Gastroesophageal sphincter (tissue), 4 donors: ENCODE data around the gene CARMIL3. TPM values are rescaled to one million over a fixed set of nuclear protein-coding genes. Genes with fewer than 3 reads are reported as not detected.

Experiments
- ATAC-seq: fragments of 150-250 bp; one replicate; pipeline ENCODE4 v1.9.1; 2016; ENCODE audit warnings: mild to moderate bottlenecking, moderate library complexity
- H3K27ac ChIP-seq, 4 donors: fragments of 200-600 bp; sonication (generic) in 3 of 4; 1 replicate in 3 of 4; 2 replicates in 1 of 4; pipeline ENCODE4 v1.5.1; 2016 to 2019
- H3K27me3 ChIP-seq: fragments of 200-600 bp; sonication (generic); one replicate; pipeline ENCODE4 v1.5.1; 2019
- H3K36me3 ChIP-seq, 2 donors: fragments of 200-600 bp; sonication (generic); one replicate each; pipeline ENCODE4 v1.5.1; 2019; ENCODE audit warnings: control low read depth in 1 of 2
- H3K4me1 ChIP-seq, 3 donors: fragments of 200-600 bp; sonication (generic); 1 replicate in 2 of 3; 2 replicates in 1 of 3; pipeline ENCODE4 v1.5.1; 2016 to 2019; ENCODE audit warnings: control low read depth in 2 of 3
- H3K4me3 ChIP-seq, 2 donors: fragments of 200-600 bp; sonication (generic); one replicate each; pipeline ENCODE4 v1.5.1; 2019; ENCODE audit warnings: mild to moderate bottlenecking in 1 of 2, moderate library complexity in 1 of 2
- H3K9me3 ChIP-seq, 3 donors: fragments of 200-600 bp; sonication (generic); one replicate each; pipeline ENCODE4 v1.5.1; 2017 to 2019; ENCODE audit warnings: control low read depth in 2 of 3
- CTCF ChIP-seq, 4 experiments: fragments of 200-600 bp in 2 of 4; fragments of 450-650 bp in 2 of 4; sonication (generic) in 1 of 4; IDR thresholded peaks; one replicate each; pipeline ENCODE4 v1.5.1; 2017 to 2019; ENCODE audit warnings: antibody characterized with exemption in 4 of 4, mild to moderate bottlenecking in 2 of 4, moderate library complexity in 2 of 4
- EP300 ChIP-seq: sonication (generic); formaldehyde crosslinking; IDR thresholded peaks from one replicate; pipeline ENCODE4 v1.6.1; 2017; ENCODE audit warnings: antibody characterized with exemption, mild to moderate bottlenecking
- POLR2A ChIP-seq, 2 donors: fragments of 450-650 bp; IDR thresholded peaks; one replicate each; pipeline ENCODE4 v1.6.1; 2017; ENCODE audit warnings: antibody characterized with exemption in 2 of 2, mild to moderate bottlenecking in 2 of 2, moderate library complexity in 1 of 2
- POLR2AphosphoS5 ChIP-seq: sonication (generic); formaldehyde crosslinking; IDR thresholded peaks from one replicate; pipeline ENCODE4 v1.6.1; 2017; ENCODE audit warnings: antibody characterized with exemption
- WGBS, 2 donors: methylation state at CpG; one replicate each; pipeline ENCODE4 v1.1.5; 2018; ENCODE audit warnings: low coverage in 1 of 2; 5-methylcytosine and 5-hydroxymethylcytosine counted together
- total RNA-seq, 4 donors: library from RNA; depleted of rRNA; stranded (reverse); fragments of >200 nt; gene quantifications; one replicate each; pipeline ENCODE4 v1.1.0, GENCODE V29; 2016

Gene CARMIL3
- total RNA-seq, 4 donors from 2014 or later, result 0.12 to 0.47 (median 0.17) TPM; not detected in 1

GRCh38 chr14:24059841-24060388 lies 8.1 kb downstream of the CARMIL3 start:
- ATAC-seq, result no peak
- H3K27me3 ChIP-seq, result peaks cover 30% of the 10 kb centered on the region
- no peak overlapping the region for H3K4me3 ChIP-seq
- no peaks in the 10 kb centered on the region for H3K36me3 ChIP-seq
- WGBS, 2 donors, result no CpG with 5 or more reads among the region's 16 CpGs
- H3K9me3 ChIP-seq, result no peaks in the 10 kb centered on the region
- TF ChIP-seq EP300, result no peak
- TF ChIP-seq CTCF (IDR thresholded peaks at IDR 0.05), result no peak
- no peak for TF ChIP-seq POLR2AphosphoS5
- TF ChIP-seq POLR2A (IDR thresholded peaks at IDR 0.05), result no peak
- peaks cover 0 to 7% (median 0%) of the 10 kb centered on the region in 3 donors for H3K4me1 ChIP-seq
- H3K27ac ChIP-seq, result no peak overlapping the region

DNA sequence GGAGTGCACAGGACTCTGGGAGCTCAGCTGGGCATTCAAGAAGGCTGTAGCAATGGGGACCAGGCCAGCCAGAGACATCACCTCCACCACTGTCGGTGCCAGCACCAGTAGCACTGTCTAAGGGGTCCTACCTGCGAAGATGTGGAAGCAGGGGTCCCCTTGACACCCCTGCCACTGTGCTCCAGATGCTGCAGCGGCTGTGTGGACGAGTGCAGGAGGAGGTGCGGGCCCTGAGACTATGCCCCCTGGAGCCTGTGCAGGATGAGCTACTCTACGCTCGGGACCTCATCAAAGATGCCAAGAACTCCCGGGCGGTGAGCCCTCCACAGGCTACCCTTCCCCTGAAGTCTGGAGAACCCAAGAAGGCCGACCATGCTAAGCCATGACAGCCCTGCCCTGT lies 8.6 kb downstream of the CARMIL3 start:
- TF ChIP-seq POLR2AphosphoS5 (no peak), CTCF (IDR thresholded peaks at IDR 0.05) (no peak), POLR2A (IDR thresholded peaks at IDR 0.05) (no peak), EP300 (no peak)
- ATAC-seq, result no peak
- H3K4me3 ChIP-seq, result no peak overlapping the region
- H3K9me3 ChIP-seq, result no peaks in the 10 kb centered on the region
- WGBS, 2 donors, result 80 to 92% methylated on average over 1 to 2 of the region's 10 CpGs
- peaks cover 0 to 7% (median 0%) of the 10 kb centered on the region in 3 donors for H3K4me1 ChIP-seq
- peaks cover 25% of the 10 kb centered on the region for H3K27me3 ChIP-seq
- H3K36me3 ChIP-seq, result no peaks in the 10 kb centered on the region
- H3K27ac ChIP-seq, result no peak overlapping the region

GRCh38 chr14:24060984-24061913 lies 9.4 kb downstream of the CARMIL3 start:
- Histone ChIP-seq H3K27ac (no peak overlapping the region), H3K36me3 (no peaks in the 10 kb centered on the region), H3K4me1 (peaks cover 0 to 7% (median 0%) of the 10 kb centered on the region in 3 donors), H3K4me3 (no peak overlapping the region), H3K9me3 (no peaks in the 10 kb centered on the region), H3K27me3 (peaks cover 18% of the 10 kb centered on the region)
- TF ChIP-seq POLR2AphosphoS5 (no peak), CTCF (IDR thresholded peaks at IDR 0.05) (no peak), EP300 (no peak), POLR2A (IDR thresholded peaks at IDR 0.05) (no peak)
- no peak for ATAC-seq
- 100% methylated on average over 1 of the region's 7 CpGs; no CpG with 5 or more reads in 1 of the 2 donors for WGBS, 2 donors

DNA sequence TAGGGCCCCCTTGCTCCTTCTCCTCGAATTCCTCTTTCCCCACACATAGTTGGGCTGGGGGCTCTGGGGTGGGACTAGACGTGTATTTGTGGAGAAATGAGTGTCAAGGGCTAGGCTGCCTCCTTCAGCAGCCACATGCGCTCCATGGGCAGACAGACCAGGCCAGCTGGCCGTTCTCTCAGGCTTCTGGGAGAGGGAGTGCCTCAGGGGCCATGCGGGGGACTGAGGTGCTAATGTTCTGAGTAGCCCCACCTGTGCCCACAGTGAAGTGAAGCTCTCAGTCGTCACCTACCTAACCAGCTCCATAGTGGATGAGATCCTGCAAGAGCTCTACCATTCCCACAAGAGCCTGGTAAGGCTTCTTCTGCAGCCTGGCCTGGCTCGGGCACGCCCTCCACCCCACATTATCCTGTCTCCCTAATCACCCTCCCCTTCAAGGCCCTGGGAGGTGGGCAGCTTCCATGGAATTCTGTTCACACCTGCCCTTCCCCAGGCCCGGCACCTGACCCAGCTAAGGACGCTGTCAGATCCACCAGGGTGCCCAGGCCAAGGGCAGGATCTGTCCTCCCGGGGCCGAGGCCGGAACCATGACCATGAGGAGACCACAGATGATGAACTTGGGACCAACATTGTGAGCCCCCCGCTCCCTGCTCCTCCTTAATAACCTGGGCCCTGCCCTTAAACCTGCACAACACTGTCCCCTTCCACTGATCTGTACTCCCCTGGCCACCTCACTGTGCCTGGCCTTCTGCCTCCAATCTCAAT lies 10.6 kb downstream of the CARMIL3 start:
- H3K4me1 ChIP-seq, result peaks cover 0 to 7% (median 0%) of the 10 kb centered on the region in 3 donors
- no peak for TF ChIP-seq CTCF (IDR thresholded peaks at IDR 0.05)
- no peak for TF ChIP-seq POLR2AphosphoS5
- no peak for TF ChIP-seq POLR2A (IDR thresholded peaks at IDR 0.05)
- no peak for TF ChIP-seq EP300
- H3K4me3 ChIP-seq, result no peak overlapping the region
- peaks cover 7% of the 10 kb centered on the region for H3K27me3 ChIP-seq
- no peaks in the 10 kb centered on the region for H3K36me3 ChIP-seq
- no peaks in the 10 kb centered on the region for H3K9me3 ChIP-seq
- no peak overlapping the region for H3K27ac ChIP-seq
- WGBS, 2 donors, result 71 to 87% methylated on average over 1 to 3 of the region's 14 CpGs
- no peak for ATAC-seq
